C4-2B (cell line): ENCODE measurements around the gene PLCG2.

Experiments
- ZFX ChIP-seq: fragments of 450-650 bp; IDR thresholded peaks from 2 replicates; pipeline ENCODE4 v1.6.1; 2017
- TF ChIP-seq, protein P1 (sequence below): fragments of 450-650 bp; conservative IDR thresholded peaks from 2 replicates; pipeline ENCODE4 v1.5.1; 2017; ENCODE audit warnings: mild to moderate bottlenecking

DNA sequence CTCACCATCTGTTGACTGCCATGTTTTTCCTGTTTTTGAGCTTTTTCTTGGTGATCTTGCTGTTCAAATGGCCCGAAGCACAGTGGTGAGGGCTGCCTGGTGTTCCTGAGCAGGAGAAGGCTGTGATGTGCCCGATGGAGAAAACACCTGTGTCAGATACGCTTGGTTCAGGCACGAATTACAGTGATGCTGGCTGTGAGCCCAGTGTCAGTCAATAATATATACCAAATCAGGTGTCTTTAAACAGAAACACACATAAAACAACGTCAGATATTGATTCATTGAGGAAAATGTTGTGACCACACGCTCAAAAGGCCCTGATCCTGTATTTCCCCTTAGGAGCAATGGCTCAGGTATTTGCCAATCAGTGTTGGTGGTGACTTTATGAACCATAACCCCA lies 120.5 kb downstream of the PLCG2 start:
- TF ChIP-seq, protein P1, sequence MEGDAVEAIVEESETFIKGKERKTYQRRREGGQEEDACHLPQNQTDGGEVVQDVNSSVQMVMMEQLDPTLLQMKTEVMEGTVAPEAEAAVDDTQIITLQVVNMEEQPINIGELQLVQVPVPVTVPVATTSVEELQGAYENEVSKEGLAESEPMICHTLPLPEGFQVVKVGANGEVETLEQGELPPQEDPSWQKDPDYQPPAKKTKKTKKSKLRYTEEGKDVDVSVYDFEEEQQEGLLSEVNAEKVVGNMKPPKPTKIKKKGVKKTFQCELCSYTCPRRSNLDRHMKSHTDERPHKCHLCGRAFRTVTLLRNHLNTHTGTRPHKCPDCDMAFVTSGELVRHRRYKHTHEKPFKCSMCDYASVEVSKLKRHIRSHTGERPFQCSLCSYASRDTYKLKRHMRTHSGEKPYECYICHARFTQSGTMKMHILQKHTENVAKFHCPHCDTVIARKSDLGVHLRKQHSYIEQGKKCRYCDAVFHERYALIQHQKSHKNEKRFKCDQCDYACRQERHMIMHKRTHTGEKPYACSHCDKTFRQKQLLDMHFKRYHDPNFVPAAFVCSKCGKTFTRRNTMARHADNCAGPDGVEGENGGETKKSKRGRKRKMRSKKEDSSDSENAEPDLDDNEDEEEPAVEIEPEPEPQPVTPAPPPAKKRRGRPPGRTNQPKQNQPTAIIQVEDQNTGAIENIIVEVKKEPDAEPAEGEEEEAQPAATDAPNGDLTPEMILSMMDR = no peak
- no peak for TF ChIP-seq ZFX
